CD4-positive, alpha-beta memory T cell (primary cell): Measurements from ENCODE around the gene WHRN. TPM values are rescaled to one million over a fixed set of nuclear protein-coding genes. Genes with fewer than 3 reads are reported as not detected.
A peak's percentile ranks its signal among the peaks of the same experiment; 100 is the strongest.

Experiments
- CTCF ChIA-PET: fragments of 350-600 bp; sonication (Branson Sonifier 250); formaldehyde crosslinking; loops from one replicate; lab custom pipeline; 2021; ENCODE audit warnings: inconsistent platforms; ENCODE audit not compliant: partially characterized antibody; lab: Charles Lee
- POLR2A ChIA-PET: fragments of 350-600 bp; sonication (Branson Sonifier 250); formaldehyde crosslinking; loops from one replicate; lab custom pipeline; 2021; ENCODE audit not compliant: partially characterized antibody; lab: Charles Lee
- DNase-seq, 5 donors: peaks; one replicate each; pipeline versions ENCODE4 v3.0.0 to v3.0.0-alpha.2; 2020 to 2022; ENCODE audit warnings: mixed read lengths in 1 of 5
- H3K27ac ChIP-seq: one replicate; pipeline ENCODE4 v1.7.0; 2013; ENCODE audit warnings: low read depth, low read length
- H3K27me3 ChIP-seq: 2 replicates; pipeline ENCODE4 v1.7.0; 2013; ENCODE audit warnings: mild to moderate bottlenecking, low read length, moderate library complexity; ENCODE audit not compliant: insufficient read depth
- H3K36me3 ChIP-seq: 2 replicates; pipeline ENCODE4 v1.7.0; 2013; ENCODE audit warnings: mild to moderate bottlenecking, low read length, moderate library complexity; ENCODE audit not compliant: insufficient read depth
- H3K4me1 ChIP-seq: 2 replicates; pipeline ENCODE4 v1.7.0; 2013; ENCODE audit warnings: mild to moderate bottlenecking, low read length, moderate library complexity; ENCODE audit not compliant: insufficient read depth
- H3K4me3 ChIP-seq, 2 donors: one replicate each; pipeline ENCODE4 v1.7.0; 2013; ENCODE audit warnings: low read length in 2 of 2, mild to moderate bottlenecking in 1 of 2
- H3K9me3 ChIP-seq, 2 donors: one replicate each; pipeline ENCODE4 v1.7.0; 2013; ENCODE audit warnings: low read length in 2 of 2, control low read depth in 1 of 2; ENCODE audit not compliant: control insufficient read depth in 1 of 2
- H3K27ac Mint-ChIP-seq, 7 donors: one replicate each; pipeline ENCODE4 v1.8.0; 2020 to 2021; ENCODE audit warnings: mixed read lengths in 7 of 7, mild to moderate bottlenecking in 6 of 7, inconsistent platforms in 3 of 7, moderate library complexity in 3 of 7
- H3K27me3 Mint-ChIP-seq, 2 donors: one replicate each; pipeline ENCODE4 v1.8.0; 2020 to 2021; ENCODE audit warnings: mixed read lengths in 2 of 2
- H3K36me3 Mint-ChIP-seq, 2 donors: one replicate each; pipeline ENCODE4 v1.8.0; 2020 to 2021; ENCODE audit warnings: mixed read lengths in 2 of 2, inconsistent platforms in 1 of 2, mild to moderate bottlenecking in 1 of 2
- H3K4me1 Mint-ChIP-seq, 4 donors: one replicate each; pipeline ENCODE4 v1.8.0; 2020 to 2021; ENCODE audit warnings: mixed read lengths in 4 of 4, mild to moderate bottlenecking in 1 of 4
- H3K4me3 Mint-ChIP-seq, 8 donors: one replicate each; pipeline ENCODE4 v1.8.0; 2020 to 2021; ENCODE audit warnings: mixed read lengths in 8 of 8, mild to moderate bottlenecking in 7 of 8, moderate library complexity in 6 of 8, inconsistent platforms in 3 of 8
- H3K9me3 Mint-ChIP-seq, 8 donors: one replicate each; pipeline ENCODE4 v1.8.0; 2020 to 2021; ENCODE audit warnings: mixed read lengths in 8 of 8, mild to moderate bottlenecking in 5 of 8, inconsistent platforms in 3 of 8, moderate library complexity in 1 of 8
- intact Hi-C: fragments of 100-400 bp; cut with micrococcal nuclease; formaldehyde crosslinking; loops from one replicate; pipeline ENCODE4 v1.15.1; 2023
- polyA plus RNA-seq, 2 donors: library from polyadenylated mRNA; unstranded; fragments of 300-500 nt; fragmentation: Illumina TruSeq; gene quantifications; one replicate each; pipeline ENCODE4 v1.2.3, GENCODE V29; 2021
- total RNA-seq, 2 experiments: library from RNA; stranded (reverse); gene quantifications; one replicate each; pipeline ENCODE4 v1.2.3, GENCODE V29; 2021

The WHRN gene
- total and polyA plus RNA-seq, 4 experiments from 2014 or later, result 0.24 to 10.1 (median 5.0) TPM

DNA sequence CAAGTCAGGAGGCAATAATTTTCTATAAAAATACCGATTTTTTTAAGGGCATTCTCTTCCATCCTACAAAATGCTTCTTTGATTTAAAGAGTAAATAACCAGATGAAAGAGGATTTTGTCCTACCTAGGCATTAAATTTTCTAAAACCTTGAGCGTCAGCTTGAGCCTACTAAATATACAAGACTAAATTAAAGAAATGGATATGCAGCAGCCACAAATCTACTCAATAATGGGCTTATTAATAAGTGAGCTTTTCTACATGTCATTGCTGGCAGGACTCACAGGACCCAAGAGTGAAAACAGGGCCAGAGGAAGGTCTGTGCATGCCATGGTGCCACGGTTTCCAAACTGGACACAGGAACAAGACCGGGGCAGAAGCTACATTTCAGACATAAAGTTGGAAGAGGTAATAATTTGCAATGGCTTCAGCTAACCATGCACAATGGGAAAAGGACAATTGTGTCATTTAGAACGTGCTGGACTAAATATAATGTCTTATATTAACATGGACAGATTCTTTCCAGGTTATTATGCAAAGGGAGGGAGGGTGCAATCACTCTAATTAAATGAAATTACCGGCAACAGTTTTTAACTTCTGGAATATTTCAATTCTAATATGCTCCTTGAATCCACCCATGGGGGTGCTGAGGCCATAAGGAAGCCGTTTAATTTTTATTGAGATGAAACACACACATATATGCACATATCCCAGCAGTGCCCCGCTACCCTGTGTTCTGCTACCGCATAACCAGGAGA lies 5.2 kb downstream of the WHRN start:
- H3K9me3 ChIP-seq, result no peaks in the 10 kb centered on the region
- Mint-ChIP-seq H3K27ac (peak overlapping the region in 3 of 7 donors; percentile 6 to 44 (median 27)), H3K27me3 (peaks cover 0 to 2% of the 10 kb centered on the region in 2 donors), H3K4me1 (peaks cover 20 to 54% (median 36%) of the 10 kb centered on the region in 4 donors), H3K36me3 (no peaks in the 10 kb centered on the region), H3K9me3 (no peaks in the 10 kb centered on the region), H3K4me3 (no peak overlapping the region)
- H3K27ac ChIP-seq, result no peak overlapping the region
- H3K4me3 ChIP-seq, result no peak overlapping the region
- POLR2A ChIA-PET, result interaction anchor here (1.0 to 1.3 kb wide), 3 partner anchors 13 to 114 kb away, joined by 3 read pairs; no protein-coding TSS in a partner anchor
- CTCF ChIA-PET, result interaction anchor here (1.3 to 2.1 kb wide), 2 partner anchors 13 to 153 kb away, joined by 3 to 13 read pairs; no protein-coding TSS in a partner anchor
- intact Hi-C loops, result loop anchor here (10.0 kb wide), 1 partner anchor 165 kb away; no protein-coding TSS in a partner anchor
- no peaks in the 10 kb centered on the region for H3K27me3 ChIP-seq
- H3K4me1 ChIP-seq, result peaks cover 22% of the 10 kb centered on the region
- no peaks in the 10 kb centered on the region for H3K36me3 ChIP-seq
- no peak for DNase-seq

DNA sequence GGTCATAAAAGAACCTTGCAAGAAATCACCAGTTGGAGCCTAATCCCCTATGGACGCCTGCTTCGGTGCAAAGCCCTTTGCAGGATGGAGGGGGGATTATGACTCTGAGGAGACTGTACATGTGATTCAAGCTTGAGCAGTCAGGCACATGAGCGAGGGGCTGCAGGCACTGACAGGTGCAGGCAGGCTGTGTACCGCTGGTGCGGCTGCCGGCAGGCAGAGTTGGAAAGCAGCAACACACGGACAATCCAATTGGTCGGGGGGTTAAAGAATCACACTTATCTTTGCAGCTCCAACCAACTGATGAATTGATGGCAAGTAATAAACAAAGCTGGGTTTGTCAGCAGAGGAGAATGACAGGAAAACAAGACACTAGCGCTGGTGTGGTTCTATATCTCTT lies 5.7 kb downstream of the WHRN start:
- H3K4me1 Mint-ChIP-seq, result peaks cover 20 to 54% (median 37%) of the 10 kb centered on the region in 4 donors
- H3K4me3 Mint-ChIP-seq, result no peak overlapping the region
- H3K27ac ChIP-seq, result no peak overlapping the region
- intact Hi-C loops, result no loop called here
- H3K36me3 Mint-ChIP-seq, result no peaks in the 10 kb centered on the region
- no peak for DNase-seq
- no peaks in the 10 kb centered on the region for H3K36me3 ChIP-seq
- peaks cover 22% of the 10 kb centered on the region for H3K4me1 ChIP-seq
- no peak overlapping the region for H3K4me3 ChIP-seq
- POLR2A ChIA-PET, result interaction anchor here (1.0 to 1.6 kb wide), 3 partner anchors 12 to 114 kb away, joined by 3 to 4 read pairs (median 3); no protein-coding TSS in a partner anchor
- H3K27me3 Mint-ChIP-seq, result peaks cover 0 to 5% of the 10 kb centered on the region in 2 donors
- H3K27me3 ChIP-seq, result no peaks in the 10 kb centered on the region
- no peaks in the 10 kb centered on the region for H3K9me3 Mint-ChIP-seq
- H3K27ac Mint-ChIP-seq, result peak overlapping the region in 2 of 7 donors; percentile 24 to 77
- CTCF ChIA-PET, result interaction anchor here (1.3 to 2.1 kb wide), 2 partner anchors 12 to 154 kb away, joined by 3 to 13 read pairs; no protein-coding TSS in a partner anchor
- H3K9me3 ChIP-seq, result no peaks in the 10 kb centered on the region

DNA sequence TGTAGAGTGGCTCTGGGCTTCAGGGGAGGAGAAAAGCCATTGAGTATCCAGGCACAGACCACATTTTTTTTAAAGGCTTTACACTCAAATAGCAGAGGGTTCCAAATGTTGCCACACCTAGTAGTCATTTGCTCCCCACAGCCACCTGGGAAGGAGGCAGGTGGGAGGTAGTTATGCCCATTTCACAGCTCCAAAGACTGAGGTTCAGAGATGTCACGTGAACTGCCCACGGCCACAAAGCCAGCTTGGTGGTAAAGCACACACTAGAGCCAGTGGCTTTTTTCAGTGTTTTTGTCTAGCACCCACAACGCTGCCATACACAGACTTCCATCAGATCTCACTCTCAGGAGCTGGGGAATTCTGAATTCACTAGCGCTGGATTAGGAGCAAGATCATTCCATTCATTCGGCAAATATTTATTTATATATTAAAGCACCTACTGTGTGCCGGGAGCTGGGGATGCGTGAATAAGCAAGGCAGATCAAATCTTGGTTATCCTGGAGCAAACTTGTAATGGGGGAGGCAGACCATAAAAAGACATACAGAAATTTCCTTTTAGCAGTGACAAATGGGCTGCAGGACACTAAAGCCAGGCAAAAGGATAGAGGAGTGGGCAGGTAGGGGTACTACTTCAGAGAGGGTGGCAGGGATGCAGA lies 7.4 kb downstream of the WHRN start:
- no peak for DNase-seq
- ChIA-PET CTCF (interaction anchor here (0.8 to 1.6 kb wide), 7 partner anchors 9 to 156 kb away, joined by 3 to 5 read pairs (median 3); no protein-coding TSS in a partner anchor), POLR2A (interaction anchor here (1.6 kb wide), 1 partner anchor 10 kb away, joined by 4 read pairs; no protein-coding TSS in a partner anchor)
- no peaks in the 10 kb centered on the region for H3K36me3 Mint-ChIP-seq
- peak overlapping the region; percentile 8 to 83 (median 42) for H3K27ac Mint-ChIP-seq
- Histone ChIP-seq H3K36me3 (no peaks in the 10 kb centered on the region), H3K4me1 (peaks cover 8% of the 10 kb centered on the region), H3K4me3 (no peak overlapping the region), H3K9me3 (no peaks in the 10 kb centered on the region), H3K27me3 (no peaks in the 10 kb centered on the region), H3K27ac (no peak overlapping the region)
- intact Hi-C loops, result no loop called here
- H3K4me1 Mint-ChIP-seq, result peaks cover 16 to 42% (median 29%) of the 10 kb centered on the region in 4 donors
- H3K9me3 Mint-ChIP-seq, result no peaks in the 10 kb centered on the region
- peaks cover 0 to 5% of the 10 kb centered on the region in 2 donors for H3K27me3 Mint-ChIP-seq
- H3K4me3 Mint-ChIP-seq, result no peak overlapping the region

GRCh38 chr9:114497236-114497635 lies 8.0 kb downstream of the WHRN start:
- intact Hi-C loops, result no loop called here
- no peak for DNase-seq
- Histone ChIP-seq H3K9me3 (no peaks in the 10 kb centered on the region), H3K27me3 (no peaks in the 10 kb centered on the region), H3K4me3 (no peak overlapping the region), H3K36me3 (no peaks in the 10 kb centered on the region), H3K27ac (no peak overlapping the region), H3K4me1 (peaks cover 8% of the 10 kb centered on the region)
- Mint-ChIP-seq H3K4me3 (peak overlapping the region in 1 of 8 donors; percentile 70), H3K27me3 (peaks cover 0 to 8% of the 10 kb centered on the region in 2 donors), H3K4me1 (peaks cover 16 to 36% (median 24%) of the 10 kb centered on the region in 4 donors), H3K9me3 (no peaks in the 10 kb centered on the region), H3K27ac (peak overlapping the region in 4 of 7 donors; percentile 38 to 83 (median 53)), H3K36me3 (no peaks in the 10 kb centered on the region)
- ChIA-PET CTCF (interaction anchor here (0.8 to 1.6 kb wide), 7 partner anchors 10 to 156 kb away, joined by 3 to 5 read pairs (median 3); no protein-coding TSS in a partner anchor), POLR2A (no interaction called here)

DNA sequence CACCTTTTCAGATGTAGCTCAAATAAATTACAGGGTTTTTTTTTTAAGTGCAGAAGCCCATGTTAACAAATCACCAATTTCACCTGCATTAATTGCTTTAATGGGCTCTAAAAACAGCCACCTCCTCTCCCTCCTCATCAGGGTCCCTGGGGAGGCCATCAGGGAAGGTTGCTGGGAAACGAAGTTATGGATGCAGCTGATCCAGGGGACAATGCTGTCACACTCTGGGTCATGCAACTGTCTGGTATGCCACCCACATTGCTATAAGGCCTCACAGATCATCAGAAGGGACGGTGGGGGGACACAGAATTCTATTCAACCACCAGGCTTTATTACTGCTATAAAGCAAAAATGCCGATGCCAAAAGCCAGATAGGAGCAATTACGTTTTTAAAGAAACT lies 9.3 kb downstream of the WHRN start:
- Histone ChIP-seq H3K27me3 (no peaks in the 10 kb centered on the region), H3K36me3 (no peaks in the 10 kb centered on the region), H3K9me3 (no peaks in the 10 kb centered on the region), H3K4me3 (no peak overlapping the region), H3K27ac (no peak overlapping the region), H3K4me1 (peaks cover 8% of the 10 kb centered on the region)
- Mint-ChIP-seq H3K27me3 (peaks cover 0 to 9% of the 10 kb centered on the region in 2 donors), H3K4me1 (peaks cover 16 to 27% (median 21%) of the 10 kb centered on the region in 4 donors), H3K9me3 (no peaks in the 10 kb centered on the region), H3K36me3 (no peaks in the 10 kb centered on the region), H3K4me3 (no peak overlapping the region), H3K27ac (peak overlapping the region in 1 of 7 donors; percentile 84)
- POLR2A ChIA-PET, result no interaction called here
- CTCF ChIA-PET, result interaction anchor here (1.0 to 1.5 kb wide), 2 partner anchors 9 to 96 kb away, joined by 3 read pairs; no protein-coding TSS in a partner anchor
- intact Hi-C loops, result no loop called here
- no peak for DNase-seq

DNA sequence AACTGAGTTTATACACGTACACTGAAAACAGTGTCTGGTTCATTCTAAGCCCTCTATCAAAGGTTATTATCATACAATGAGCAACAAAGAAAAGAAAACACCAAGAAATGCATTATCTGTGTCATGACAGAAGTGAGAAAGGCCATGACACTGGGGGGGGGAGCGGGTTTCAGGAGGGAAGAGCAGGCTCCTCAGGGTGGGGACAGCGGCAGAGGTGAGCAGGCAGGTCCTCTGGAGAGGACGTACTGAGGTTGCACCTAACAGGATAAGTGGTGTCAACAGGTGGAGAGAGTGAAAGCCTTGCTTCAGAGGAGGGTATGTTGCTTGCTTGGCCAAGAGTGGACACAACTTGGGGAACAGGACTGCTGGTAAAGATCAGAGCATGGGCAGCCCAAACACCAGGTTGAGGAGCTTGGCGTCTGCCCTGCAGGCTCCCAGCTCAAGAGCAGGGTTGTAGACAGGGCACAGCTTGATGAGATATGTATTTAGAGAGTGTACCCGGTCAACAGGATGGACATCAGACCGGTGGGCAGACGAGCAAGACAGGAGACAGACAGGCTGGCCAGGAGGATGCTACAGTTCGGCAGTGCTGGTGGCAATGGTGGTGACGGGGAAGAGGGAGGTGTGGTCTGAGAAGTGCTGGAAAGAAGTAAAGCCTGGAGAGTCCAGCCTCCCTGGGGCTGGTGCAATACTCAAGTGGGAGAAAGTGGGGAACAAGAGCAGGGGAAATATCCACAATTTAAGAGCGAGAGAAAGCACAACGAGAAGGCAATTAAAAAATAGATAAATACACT lies 10.3 kb downstream of the WHRN start:
- DNase-seq, result no peak
- peaks cover 0 to 9% of the 10 kb centered on the region in 2 donors for H3K27me3 Mint-ChIP-seq

More for the DNA sequence above, 10.3 kb downstream of the WHRN start:
- Histone ChIP-seq H3K27ac (no peak overlapping the region), H3K9me3 (no peaks in the 10 kb centered on the region), H3K4me1 (peaks cover 8% of the 10 kb centered on the region), H3K4me3 (no peak overlapping the region), H3K36me3 (no peaks in the 10 kb centered on the region), H3K27me3 (no peaks in the 10 kb centered on the region)
- Mint-ChIP-seq H3K9me3 (no peaks in the 10 kb centered on the region), H3K27ac (peak overlapping the region in 4 of 7 donors; percentile 15 to 56 (median 46)), H3K4me1 (peaks cover 16 to 27% (median 20%) of the 10 kb centered on the region in 4 donors), H3K4me3 (peak overlapping the region in 1 of 8 donors; percentile 2), H3K36me3 (no peaks in the 10 kb centered on the region)
- ChIA-PET CTCF (interaction anchor here (1.0 kb wide), 1 partner anchor 8 kb away, joined by 3 read pairs; no protein-coding TSS in a partner anchor), POLR2A (no interaction called here)
- intact Hi-C loops, result no loop called here
